HEK293T (cell line): Measurements from ENCODE around the gene NAA25.

ENCODE experiments used
- BHLHE40 ChIP-seq: fragments of 450-650 bp; IDR thresholded peaks from 2 replicates; pipeline ENCODE4 v1.6.1; 2016; ENCODE audit warnings: mild to moderate bottlenecking, moderate library complexity, borderline replicate concordance
- FOXM1 ChIP-seq: fragments of 450-650 bp; IDR thresholded peaks from 2 replicates; pipeline ENCODE4 v1.6.1; 2017; ENCODE audit warnings: mild to moderate bottlenecking, borderline replicate concordance
- L3MBTL2 ChIP-seq: fragments of 450-650 bp; conservative IDR thresholded peaks from 2 replicates; pipeline ENCODE4 v1.6.1; 2016; ENCODE audit warnings: mild to moderate bottlenecking
- SP1 ChIP-seq: fragments of 450-650 bp; IDR thresholded peaks from 2 replicates; pipeline ENCODE4 v1.6.1; 2017
- SUZ12 ChIP-seq: fragments of 450-650 bp; IDR thresholded peaks from 2 replicates; pipeline ENCODE4 v1.6.1; 2016; ENCODE audit warnings: mild to moderate bottlenecking
- TARDBP ChIP-seq: fragments of 450-650 bp; IDR thresholded peaks from 2 replicates; pipeline ENCODE4 v1.6.1; 2016

DNA sequence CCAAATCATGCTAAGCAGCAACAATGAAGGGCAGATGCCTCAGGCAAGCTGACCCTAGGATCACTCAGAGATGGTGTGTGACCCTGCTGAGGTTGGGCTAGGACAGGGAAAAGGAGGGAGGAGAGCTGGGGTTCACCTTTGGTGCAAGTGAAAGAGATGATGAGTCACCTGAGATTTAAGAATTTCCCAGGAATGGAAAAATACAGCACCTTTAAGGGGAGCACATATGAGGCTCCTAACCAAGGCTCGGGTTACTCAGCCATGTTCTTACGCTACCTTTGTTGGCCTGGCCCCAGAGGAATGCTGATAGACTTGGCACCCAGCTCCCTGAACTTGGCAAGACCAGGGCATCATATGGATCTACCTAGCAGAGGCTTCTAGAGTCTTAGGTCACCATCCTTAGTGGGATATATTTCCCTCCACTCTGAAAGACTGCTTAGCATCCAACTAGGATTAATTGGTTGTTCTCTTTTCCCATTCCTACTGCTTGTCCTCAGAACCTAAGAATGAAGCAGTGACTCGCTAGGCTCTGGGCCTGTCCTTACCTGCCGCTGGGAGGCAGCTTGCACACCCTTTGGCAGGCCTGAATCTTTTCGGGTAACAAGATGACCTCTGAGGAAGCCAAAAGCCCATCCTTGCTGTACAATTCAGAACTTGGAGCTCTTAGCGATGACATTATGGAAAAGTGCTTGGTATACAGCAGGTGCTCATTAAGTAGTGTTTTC, 4.0 kb upstream of the NAA25 start:
- no peak for TF ChIP-seq SP1
- TF ChIP-seq FOXM1 = no peak
- TF ChIP-seq BHLHE40 = no peak
- TF ChIP-seq TARDBP = no peak
- no peak for TF ChIP-seq SUZ12
- TF ChIP-seq L3MBTL2 = no peak
